Gastrocnemius medialis (tissue), 4 donors: ENCODE data around the gene CDK11B.
"Not testable (repeated sequence)": the region's sequence is repeated elsewhere in the genome, so short reads cannot be mapped to it uniquely, and the experiment has no call there.

Source experiments
- POLR2A ChIP-seq, 2 donors: fragments of 450-650 bp; IDR thresholded peaks; one replicate each; pipeline ENCODE4 v1.6.1; 2017; ENCODE audit warnings: antibody characterized with exemption in 2 of 2, mild to moderate bottlenecking in 2 of 2, moderate library complexity in 2 of 2
- TF ChIP-seq, protein P1 (sequence below), 5 experiments: fragments of 450-650 bp in 3 of 5; fragments of 200-600 bp in 2 of 5; sonication (generic) in 2 of 5; IDR thresholded peaks in 4 of 5; conservative IDR thresholded peaks in 1 of 5; 1 replicate in 4 of 5; 2 replicates in 1 of 5; pipeline ENCODE4 v1.5.1; 2016 to 2019; ENCODE audit warnings: antibody characterized with exemption in 5 of 5, mild to moderate bottlenecking in 3 of 5, moderate library complexity in 3 of 5

DNA sequence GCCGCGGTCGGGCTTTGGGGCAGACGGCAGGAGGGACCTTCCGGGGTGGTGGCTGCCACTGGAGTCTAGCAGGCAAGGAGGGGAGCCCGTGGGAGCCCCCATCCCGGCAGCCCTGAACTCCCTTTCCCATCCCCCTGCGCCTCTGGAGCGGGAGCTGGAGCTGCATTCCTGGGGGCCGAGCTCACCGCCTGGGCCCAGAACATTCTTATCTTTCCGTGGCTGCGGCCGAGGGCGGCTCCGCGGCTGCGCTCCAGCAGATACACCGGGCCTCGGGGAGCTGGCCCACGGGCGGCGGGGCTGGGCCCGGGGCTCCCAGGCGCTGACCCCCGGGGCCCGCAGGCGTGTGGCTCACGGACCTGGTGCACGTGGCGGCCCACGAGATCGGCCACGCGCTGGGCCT, 25.4 kb downstream of the CDK11B start:
- TF ChIP-seq, protein P1, sequence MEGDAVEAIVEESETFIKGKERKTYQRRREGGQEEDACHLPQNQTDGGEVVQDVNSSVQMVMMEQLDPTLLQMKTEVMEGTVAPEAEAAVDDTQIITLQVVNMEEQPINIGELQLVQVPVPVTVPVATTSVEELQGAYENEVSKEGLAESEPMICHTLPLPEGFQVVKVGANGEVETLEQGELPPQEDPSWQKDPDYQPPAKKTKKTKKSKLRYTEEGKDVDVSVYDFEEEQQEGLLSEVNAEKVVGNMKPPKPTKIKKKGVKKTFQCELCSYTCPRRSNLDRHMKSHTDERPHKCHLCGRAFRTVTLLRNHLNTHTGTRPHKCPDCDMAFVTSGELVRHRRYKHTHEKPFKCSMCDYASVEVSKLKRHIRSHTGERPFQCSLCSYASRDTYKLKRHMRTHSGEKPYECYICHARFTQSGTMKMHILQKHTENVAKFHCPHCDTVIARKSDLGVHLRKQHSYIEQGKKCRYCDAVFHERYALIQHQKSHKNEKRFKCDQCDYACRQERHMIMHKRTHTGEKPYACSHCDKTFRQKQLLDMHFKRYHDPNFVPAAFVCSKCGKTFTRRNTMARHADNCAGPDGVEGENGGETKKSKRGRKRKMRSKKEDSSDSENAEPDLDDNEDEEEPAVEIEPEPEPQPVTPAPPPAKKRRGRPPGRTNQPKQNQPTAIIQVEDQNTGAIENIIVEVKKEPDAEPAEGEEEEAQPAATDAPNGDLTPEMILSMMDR (IDR thresholded peaks at IDR 0.05 in 4 of 5, conservative IDR thresholded peaks at IDR 0.05 in 1 of 5), result not testable (repeated sequence)
- not testable (repeated sequence) for TF ChIP-seq POLR2A (IDR thresholded peaks at IDR 0.05)
